HepG2 (cell line): Measurements from ENCODE around the gene SMIM11. TPM values are rescaled to one million over a fixed set of nuclear protein-coding genes. Genes with fewer than 3 reads are reported as not detected.

Experiments
- ATAC-seq: fragments of 200-7000 bp; cut with Tn5 transposase; 3 replicates; pipeline ENCODE4 v1.9.1; 2020; ENCODE audit warnings: mild to moderate bottlenecking, moderate library complexity
- BruUV-seq: library from RNA; stranded (reverse); fragments of 400-500 nt; replicated peaks from 2 replicates; lab custom pipeline; 2021; lab: Mats Ljungman, UMichigan
- CTCF ChIA-PET: fragments of 300-600 bp; formaldehyde crosslinking; extraction: SDS; loops from one replicate; lab custom pipeline; 2021; ENCODE audit warnings: low total read pairs, inconsistent platforms, low intra/inter-chr PET ratio; lab: Yijun Ruan, JAX
- POLR2A ChIA-PET: fragments of 350-600 bp; sonication (Branson Sonifier 250); formaldehyde crosslinking; loops from one replicate; lab custom pipeline; 2020; ENCODE audit warnings: antibody characterized with exemption, inconsistent platforms; lab: Yijun Ruan, JAX
- DNase-seq: peaks from one replicate; pipeline ENCODE4 v3.0.0-alpha.2; 2015; ENCODE audit warnings: low spot score
- FAIRE-seq: peaks from 3 replicates; lab custom pipeline; 2011; peaks lifted over from hg19 to GRCh38; lab: Jason Lieb, UNC
- H2AFZ ChIP-seq: one replicate; pipeline ENCODE4 v1.6.1; 2011; ENCODE audit warnings: low read length, inconsistent platforms
- H3K27ac ChIP-seq: fragments of 300-600 bp; 3 replicates; pipeline ENCODE4 v1.8.0; 2011; ENCODE audit warnings: mixed run types, mild to moderate bottlenecking, mixed read lengths, low read length, inconsistent platforms; ENCODE audit not compliant: insufficient read depth; ENCODE audit errors: extremely low read length
- H3K27me3 ChIP-seq, 2 experiments: fragments of 200-600 bp in 1 of 2; 2 replicates in 1 of 2; 3 replicates in 1 of 2; pipeline versions ENCODE4 v1.6.0 to v1.8.0; 2011; ENCODE audit warnings: low read length in 2 of 2, mild to moderate bottlenecking in 2 of 2, moderate library complexity in 2 of 2, inconsistent platforms in 1 of 2; ENCODE audit not compliant: insufficient read depth in 2 of 2, control insufficient read depth in 1 of 2
- H3K36me3 ChIP-seq, 2 experiments: fragments of 200-600 bp in 1 of 2; replicated peaks in 1 of 2; 2 replicates in 1 of 2; 3 replicates in 1 of 2; pipeline versions ENCODE4 v1.5.1 to v1.8.0; 2011; ENCODE audit warnings: low read length in 2 of 2, inconsistent platforms in 1 of 2; ENCODE audit not compliant: insufficient read depth in 2 of 2, control insufficient read depth in 1 of 2
- H3K4me1 ChIP-seq: 2 replicates; pipeline ENCODE4 v1.5.1; 2012; ENCODE audit warnings: low read length, inconsistent platforms; ENCODE audit not compliant: insufficient read depth
- H3K4me2 ChIP-seq: 2 replicates; pipeline ENCODE4 v1.6.0; 2011; ENCODE audit warnings: low read depth, low read length, inconsistent platforms
- H3K4me3 ChIP-seq, 3 experiments: fragments of 200-600 bp in 1 of 3; sonication (generic), shearing (Covaris generic) in 1 of 3; replicated peaks in 1 of 3; 2 replicates each; pipeline ENCODE4 v1.5.1; 2011 to 2016; ENCODE audit warnings: low read length in 3 of 3, inconsistent platforms in 2 of 3, low read depth in 2 of 3, mild to moderate bottlenecking in 2 of 3, control low read depth in 1 of 3, mixed read lengths in 1 of 3; ENCODE audit not compliant: insufficient read depth in 1 of 3
- H3K79me2 ChIP-seq: one replicate; pipeline ENCODE4 v1.6.1; 2011; ENCODE audit warnings: low read length, inconsistent platforms; ENCODE audit not compliant: insufficient read depth
- H3K9ac ChIP-seq: 2 replicates; pipeline ENCODE4 v1.6.0; 2011; ENCODE audit warnings: mild to moderate bottlenecking, low read depth, low read length, inconsistent platforms; ENCODE audit not compliant: insufficient read depth
- H3K9me3 ChIP-seq: 2 replicates; pipeline ENCODE4 v1.5.1; 2012; ENCODE audit warnings: mild to moderate bottlenecking, low read length
- H4K20me1 ChIP-seq: 2 replicates; pipeline ENCODE4 v1.6.0; 2011; ENCODE audit warnings: inconsistent platforms, mild to moderate bottlenecking, low read length, moderate library complexity; ENCODE audit not compliant: insufficient read depth
- ELF3 ChIP-seq: IDR thresholded peaks from 2 replicates; pipeline ENCODE4 v1.6.1; 2016; ENCODE audit warnings: missing genetic modification reagents, missing compliant biosample characterization
- NRL ChIP-seq: sonication (generic); formaldehyde crosslinking; IDR thresholded peaks from 2 replicates; pipeline ENCODE4 v1.5.0; 2020; ENCODE audit warnings: missing genetic modification reagents, mild to moderate bottlenecking, moderate library complexity, borderline replicate concordance
- ZKSCAN5 ChIP-seq: sonication (generic); formaldehyde crosslinking; IDR thresholded peaks from 2 replicates; pipeline ENCODE4 v1.5.1; 2020; ENCODE audit warnings: mild to moderate bottlenecking, missing genetic modification reagents
- ZNF337 ChIP-seq: sonication (generic); formaldehyde crosslinking; IDR thresholded peaks from 2 replicates; pipeline ENCODE4 v1.5.1; 2020; ENCODE audit warnings: missing genetic modification reagents, low read depth, mild to moderate bottlenecking, borderline replicate concordance
- WGBS: methylation state at CpG from one replicate; pipeline ENCODE4 v1.1.6; 2017; ENCODE audit warnings: low lambda C conversion rate; 5-methylcytosine and 5-hydroxymethylcytosine counted together
- in situ Hi-C: cut with HindIII; loops from 2 replicates; pipeline ENCODE4 v1.10.0; 2017; ENCODE audit warnings: low pct_unique_long_range_greater_than_20kb; ENCODE audit not compliant: extremely low pct_ligation_motif_present
- intact Hi-C: fragments of 100-400 bp; cut with micrococcal nuclease; formaldehyde crosslinking; loops from one replicate; pipeline ENCODE4 v1.10.0; 2022; ENCODE audit not compliant: unreplicated experiment
- polyA plus RNA-seq, 8 experiments: library from polyadenylated mRNA; depleted of rRNA in 3 of 8; stranded (reverse) in 7 of 8; unstranded in 1 of 8; fragments of >200 nt; fragmentation: Illumina TruSeq in 4 of 8; extraction: Trizol in 4 of 8; gene quantifications; 2 replicates each; pipeline versions ENCODE4 v1.2.1 to v1.2.3, GENCODE V29; 2011 to 2016; ENCODE audit warnings: low read depth in 4 of 8, missing spikeins in 1 of 8, mixed read lengths in 1 of 8; ENCODE audit not compliant: insufficient read depth in 1 of 8
- total RNA-seq, 5 experiments: library from RNA; depleted of rRNA; stranded (reverse); fragments of >200 nt; fragmentation: Illumina TruSeq; extraction: Trizol; gene quantifications; 2 replicates each; pipeline ENCODE4 v1.2.3, GENCODE V29; 2016; ENCODE audit warnings: low read depth in 1 of 5
- TF ChIP-seq, protein P1 (sequence below): sonication (generic); formaldehyde crosslinking; IDR thresholded peaks from 2 replicates; pipeline ENCODE4 v1.4.0; 2020; ENCODE audit warnings: mild to moderate bottlenecking, missing genetic modification reagents
- TF ChIP-seq, protein P2 (sequence below): sonication (generic); formaldehyde crosslinking; IDR thresholded peaks from 2 replicates; pipeline ENCODE4 v1.5.0; 2020; ENCODE audit warnings: missing genetic modification reagents
- TF ChIP-seq, protein P3 (sequence below), 2 experiments: sonication (generic) in 1 of 2; formaldehyde crosslinking in 1 of 2; IDR thresholded peaks; 2 replicates each; pipeline versions ENCODE4 v1.6.1 to v1.9.0; 2014 to 2022; ENCODE audit warnings: antibody characterized with exemption in 1 of 2, borderline replicate concordance in 1 of 2, inconsistent platforms in 1 of 2, low read depth in 1 of 2, missing genetic modification reagents in 1 of 2

SMIM11 gene
- total and polyA plus RNA-seq, 2 of the 13 experiments (the other 11 are each of a cell fraction or from before 2014, with no cell fraction given): 6.4 to 18.9 TPM

DNA sequence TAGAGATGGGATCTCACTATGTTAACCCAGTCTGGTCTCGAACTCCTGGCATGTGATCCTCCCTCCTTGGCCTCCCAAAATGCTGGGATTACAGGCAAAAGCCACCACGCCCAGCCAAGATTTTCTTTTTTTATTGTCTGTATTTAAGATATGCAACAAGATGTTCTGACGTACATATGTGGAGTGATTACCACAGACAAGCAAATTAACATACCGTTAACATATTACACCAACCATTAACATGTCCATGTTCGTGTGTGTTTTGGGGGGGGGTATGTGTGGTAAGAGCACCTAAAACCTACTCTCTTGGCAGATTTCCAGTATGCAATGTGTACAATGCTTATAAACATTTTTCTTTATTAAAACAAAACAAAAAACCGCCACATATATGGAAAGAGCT lies 22.1 kb upstream of the SMIM11 start (continued):
- TF ChIP-seq, protein P1, sequence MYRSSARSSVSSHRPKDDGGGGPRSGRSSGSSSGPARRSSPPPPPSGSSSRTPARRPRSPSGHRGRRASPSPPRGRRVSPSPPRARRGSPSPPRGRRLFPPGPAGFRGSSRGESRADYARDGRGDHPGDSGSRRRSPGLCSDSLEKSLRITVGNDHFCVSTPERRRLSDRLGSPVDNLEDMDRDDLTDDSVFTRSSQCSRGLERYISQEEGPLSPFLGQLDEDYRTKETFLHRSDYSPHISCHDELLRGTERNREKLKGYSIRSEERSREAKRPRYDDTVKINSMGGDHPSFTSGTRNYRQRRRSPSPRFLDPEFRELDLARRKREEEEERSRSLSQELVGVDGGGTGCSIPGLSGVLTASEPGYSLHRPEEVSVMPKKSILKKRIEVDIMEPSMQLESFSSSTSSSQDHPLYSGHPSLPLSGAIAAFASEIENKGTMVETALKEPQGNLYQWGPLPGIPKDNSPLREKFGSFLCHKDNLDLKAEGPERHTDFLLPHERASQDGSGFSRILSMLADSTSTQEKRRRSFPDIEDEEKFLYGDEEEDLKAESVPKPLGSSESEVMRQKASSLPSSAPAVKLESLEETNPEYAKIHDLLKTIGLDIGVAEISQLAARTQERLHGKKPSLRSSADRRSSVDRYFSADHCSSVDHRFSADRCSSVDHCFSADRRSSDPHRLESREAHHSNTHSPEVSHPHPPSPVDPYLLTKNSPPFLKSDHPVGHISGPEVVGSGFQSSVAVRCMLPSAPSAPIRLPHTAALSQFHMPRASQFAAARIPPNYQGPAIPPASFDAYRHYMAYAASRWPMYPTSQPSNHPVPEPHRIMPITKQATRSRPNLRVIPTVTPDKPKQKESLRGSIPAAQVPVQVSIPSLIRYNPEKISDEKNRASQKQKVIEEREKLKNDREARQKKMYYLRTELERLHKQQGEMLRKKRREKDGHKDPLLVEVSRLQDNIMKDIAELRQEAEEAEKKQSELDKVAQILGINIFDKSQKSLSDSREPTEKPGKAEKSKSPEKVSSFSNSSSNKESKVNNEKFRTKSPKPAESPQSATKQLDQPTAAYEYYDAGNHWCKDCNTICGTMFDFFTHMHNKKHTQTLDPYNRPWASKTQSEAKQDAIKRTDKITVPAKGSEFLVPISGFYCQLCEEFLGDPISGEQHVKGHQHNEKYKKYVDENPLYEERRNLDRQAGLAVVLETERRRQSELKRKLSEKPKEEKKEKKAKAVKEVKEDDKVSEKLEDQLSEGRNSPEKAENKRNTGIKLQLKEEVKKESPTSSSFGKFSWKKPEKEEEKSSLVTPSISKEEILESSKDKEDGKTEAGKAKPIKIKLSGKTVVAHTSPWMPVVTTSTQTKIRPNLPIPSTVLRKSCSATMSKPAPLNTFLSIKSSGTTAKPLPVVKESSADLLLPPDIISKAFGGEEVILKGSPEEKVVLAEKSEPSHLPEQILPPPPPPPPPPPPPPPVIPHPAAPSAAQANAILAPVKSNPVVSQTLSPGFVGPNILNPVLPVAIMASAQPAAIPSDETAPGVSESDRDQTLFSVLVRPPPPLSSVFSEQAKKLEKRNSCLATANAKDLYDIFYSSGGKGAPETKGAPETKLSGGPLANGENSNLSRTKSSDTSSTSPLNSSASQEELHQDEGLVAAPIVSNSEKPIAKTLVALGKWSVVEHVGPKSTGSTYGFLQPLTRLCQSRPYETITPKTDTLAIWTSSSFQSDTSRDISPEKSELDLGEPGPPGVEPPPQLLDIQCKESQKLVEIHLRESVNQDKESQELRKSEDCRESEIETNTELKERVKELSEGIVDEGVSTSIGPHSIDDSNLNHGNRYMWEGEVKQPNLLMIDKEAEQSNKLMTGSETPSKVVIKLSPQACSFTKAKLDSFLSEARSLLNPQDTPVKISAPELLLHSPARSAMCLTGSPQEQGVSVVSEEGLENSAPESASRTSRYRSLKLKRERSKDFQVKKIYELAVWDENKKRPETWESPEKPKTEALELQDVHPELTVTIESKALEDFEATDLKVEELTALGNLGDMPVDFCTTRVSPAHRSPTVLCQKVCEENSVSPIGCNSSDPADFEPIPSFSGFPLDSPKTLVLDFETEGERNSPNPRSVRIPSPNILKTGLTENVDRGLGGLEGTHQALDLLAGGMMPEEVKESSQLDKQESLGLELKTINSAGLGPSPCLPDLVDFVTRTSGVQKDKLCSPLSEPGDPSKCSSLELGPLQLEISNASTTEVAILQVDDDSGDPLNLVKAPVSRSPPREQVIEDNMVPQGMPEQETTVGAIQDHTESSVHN (CRISPR knock-in tag): no peak
- no peak for TF ChIP-seq ZKSCAN5

DNA sequence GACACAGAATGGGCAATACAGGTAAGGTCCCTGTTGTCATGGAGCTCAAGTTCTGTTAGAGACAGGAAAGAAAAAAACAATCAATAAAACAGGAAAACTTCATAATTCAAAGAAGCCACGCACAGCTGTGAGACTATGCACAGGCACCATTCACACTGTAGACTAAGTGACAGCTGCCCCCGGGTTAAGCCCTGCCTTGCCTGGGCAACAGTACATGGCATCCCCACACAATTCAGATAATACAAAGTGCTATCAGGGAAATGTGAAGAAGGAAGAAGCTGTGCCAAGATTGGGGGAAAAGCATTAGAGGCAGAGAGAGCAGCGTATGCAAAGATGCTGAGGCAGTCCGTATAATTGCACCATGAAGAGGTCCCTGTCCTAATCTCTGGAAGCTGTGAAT lies 20.5 kb upstream of the SMIM11 start:
- in situ Hi-C loops: no loop called here
- FAIRE-seq: no peak
- BruUV-seq: no TSS peak
- no peak for TF ChIP-seq NRL (CRISPR knock-in tag)
- TF ChIP-seq, protein P2, sequence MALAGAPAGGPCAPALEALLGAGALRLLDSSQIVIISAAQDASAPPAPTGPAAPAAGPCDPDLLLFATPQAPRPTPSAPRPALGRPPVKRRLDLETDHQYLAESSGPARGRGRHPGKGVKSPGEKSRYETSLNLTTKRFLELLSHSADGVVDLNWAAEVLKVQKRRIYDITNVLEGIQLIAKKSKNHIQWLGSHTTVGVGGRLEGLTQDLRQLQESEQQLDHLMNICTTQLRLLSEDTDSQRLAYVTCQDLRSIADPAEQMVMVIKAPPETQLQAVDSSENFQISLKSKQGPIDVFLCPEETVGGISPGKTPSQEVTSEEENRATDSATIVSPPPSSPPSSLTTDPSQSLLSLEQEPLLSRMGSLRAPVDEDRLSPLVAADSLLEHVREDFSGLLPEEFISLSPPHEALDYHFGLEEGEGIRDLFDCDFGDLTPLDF (CRISPR knock-in tag): no peak
- TF ChIP-seq, protein P3, sequence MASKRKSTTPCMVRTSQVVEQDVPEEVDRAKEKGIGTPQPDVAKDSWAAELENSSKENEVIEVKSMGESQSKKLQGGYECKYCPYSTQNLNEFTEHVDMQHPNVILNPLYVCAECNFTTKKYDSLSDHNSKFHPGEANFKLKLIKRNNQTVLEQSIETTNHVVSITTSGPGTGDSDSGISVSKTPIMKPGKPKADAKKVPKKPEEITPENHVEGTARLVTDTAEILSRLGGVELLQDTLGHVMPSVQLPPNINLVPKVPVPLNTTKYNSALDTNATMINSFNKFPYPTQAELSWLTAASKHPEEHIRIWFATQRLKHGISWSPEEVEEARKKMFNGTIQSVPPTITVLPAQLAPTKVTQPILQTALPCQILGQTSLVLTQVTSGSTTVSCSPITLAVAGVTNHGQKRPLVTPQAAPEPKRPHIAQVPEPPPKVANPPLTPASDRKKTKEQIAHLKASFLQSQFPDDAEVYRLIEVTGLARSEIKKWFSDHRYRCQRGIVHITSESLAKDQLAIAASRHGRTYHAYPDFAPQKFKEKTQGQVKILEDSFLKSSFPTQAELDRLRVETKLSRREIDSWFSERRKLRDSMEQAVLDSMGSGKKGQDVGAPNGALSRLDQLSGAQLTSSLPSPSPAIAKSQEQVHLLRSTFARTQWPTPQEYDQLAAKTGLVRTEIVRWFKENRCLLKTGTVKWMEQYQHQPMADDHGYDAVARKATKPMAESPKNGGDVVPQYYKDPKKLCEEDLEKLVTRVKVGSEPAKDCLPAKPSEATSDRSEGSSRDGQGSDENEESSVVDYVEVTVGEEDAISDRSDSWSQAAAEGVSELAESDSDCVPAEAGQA (IDR thresholded peaks at IDR 0.05; ENCODE audit: low read depth): no peak
- TF ChIP-seq, protein P3 (CRISPR knock-in tag; IDR thresholded peaks at IDR 0.05; ENCODE audit: borderline replicate concordance): no peak
- no peak for TF ChIP-seq ZNF337
- TF ChIP-seq ELF3: no peak

More for the DNA sequence above, 20.5 kb upstream of the SMIM11 start:
- ChIA-PET POLR2A (no interaction called here), CTCF (no interaction called here)
- no peak for DNase-seq
- H3K79me2 ChIP-seq: no peaks in the 10 kb centered on the region
- H3K27me3 ChIP-seq: peaks cover 0 to 4% of the 10 kb centered on the region in 2 experiments; a peak in 2 of 5 replicates
- WGBS: 71% methylated on average over 4 of the region's 4 CpGs
- H3K4me1 ChIP-seq: peaks cover 22% of the 10 kb centered on the region; the same call in 1 of the 2 replicates
- no peak overlapping the region for H3K27ac ChIP-seq
- H3K4me2 ChIP-seq: no peak overlapping the region
- H3K9me3 ChIP-seq: no peaks in the 10 kb centered on the region
- ATAC-seq: no peak
- no peak overlapping the region for H3K9ac ChIP-seq
- H2AFZ ChIP-seq: no peak overlapping the region
- intact Hi-C loops: no loop called here
- H3K36me3 ChIP-seq: no peaks in the 10 kb centered on the region
- no peak overlapping the region for H3K4me3 ChIP-seq
- H4K20me1 ChIP-seq: no peaks in the 10 kb centered on the region
